C4-2B (cell line): ENCODE data around the gene UBTD1.

Source experiments
- ZFX ChIP-seq: fragments of 450-650 bp; IDR thresholded peaks from 2 replicates; pipeline ENCODE4 v1.6.1; 2017
- TF ChIP-seq, protein P1 (sequence below): fragments of 450-650 bp; conservative IDR thresholded peaks from 2 replicates; pipeline ENCODE4 v1.5.1; 2017; ENCODE audit warnings: mild to moderate bottlenecking

DNA sequence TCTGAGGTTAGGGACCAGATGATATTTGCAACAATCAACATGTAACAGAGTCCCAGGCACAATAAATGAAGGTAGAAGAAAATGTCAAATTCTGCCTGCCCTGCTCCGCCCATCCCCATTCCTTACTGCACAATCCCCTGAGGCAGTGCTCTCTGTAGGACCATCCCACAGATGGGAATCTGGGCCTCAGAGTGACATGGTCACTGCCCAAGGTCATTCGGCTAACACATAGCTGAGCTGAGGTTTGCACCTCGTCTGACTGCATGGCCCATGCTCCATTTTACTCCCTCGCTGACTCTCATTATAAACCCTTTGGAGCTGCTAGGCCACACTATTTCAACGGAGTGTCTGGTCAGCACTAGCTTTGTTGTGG lies 86.7 kb downstream of the UBTD1 start:
- TF ChIP-seq, protein P1, sequence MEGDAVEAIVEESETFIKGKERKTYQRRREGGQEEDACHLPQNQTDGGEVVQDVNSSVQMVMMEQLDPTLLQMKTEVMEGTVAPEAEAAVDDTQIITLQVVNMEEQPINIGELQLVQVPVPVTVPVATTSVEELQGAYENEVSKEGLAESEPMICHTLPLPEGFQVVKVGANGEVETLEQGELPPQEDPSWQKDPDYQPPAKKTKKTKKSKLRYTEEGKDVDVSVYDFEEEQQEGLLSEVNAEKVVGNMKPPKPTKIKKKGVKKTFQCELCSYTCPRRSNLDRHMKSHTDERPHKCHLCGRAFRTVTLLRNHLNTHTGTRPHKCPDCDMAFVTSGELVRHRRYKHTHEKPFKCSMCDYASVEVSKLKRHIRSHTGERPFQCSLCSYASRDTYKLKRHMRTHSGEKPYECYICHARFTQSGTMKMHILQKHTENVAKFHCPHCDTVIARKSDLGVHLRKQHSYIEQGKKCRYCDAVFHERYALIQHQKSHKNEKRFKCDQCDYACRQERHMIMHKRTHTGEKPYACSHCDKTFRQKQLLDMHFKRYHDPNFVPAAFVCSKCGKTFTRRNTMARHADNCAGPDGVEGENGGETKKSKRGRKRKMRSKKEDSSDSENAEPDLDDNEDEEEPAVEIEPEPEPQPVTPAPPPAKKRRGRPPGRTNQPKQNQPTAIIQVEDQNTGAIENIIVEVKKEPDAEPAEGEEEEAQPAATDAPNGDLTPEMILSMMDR, result no peak
- no peak for TF ChIP-seq ZFX
